Measurements from ENCODE around the gene MS4A6A.

MS4A6A gene

GRCh38 chr11:60221181-60221580 is 38.3 kb upstream of the MS4A6A start:
- TF ChIP-seq TAF1 (IDR thresholded peaks at IDR 0.05; ENCODE audit: borderline replicate concordance, insufficient read depth, low read length) (no peak), POLR2AphosphoS5 (IDR thresholded peaks at IDR 0.05; ENCODE audit: low read depth, low read length) (no peak), REST (IDR thresholded peaks at IDR 0.05; ENCODE audit: insufficient read depth in 1 of 2, low read depth in 2 of 2, low read length in 2 of 2) (no peak), FOXP2 (optimal IDR thresholded peaks at IDR 0.05; ENCODE audit: borderline replicate concordance, extremely low read depth, extremely low read length, insufficient read depth) (no peak), SIN3A (IDR thresholded peaks at IDR 0.05; ENCODE audit: borderline replicate concordance, insufficient read depth, low read length) (no peak)

- no peak for TF ChIP-seq FOXP2 (optimal IDR thresholded peaks at IDR 0.05; ENCODE audit: borderline replicate concordance, extremely low read depth, extremely low read length, insufficient read depth)
- no peak for TF ChIP-seq TAF1 (IDR thresholded peaks at IDR 0.05; ENCODE audit: borderline replicate concordance, insufficient read depth, low read length)
- no peak for TF ChIP-seq POLR2AphosphoS5 (IDR thresholded peaks at IDR 0.05; ENCODE audit: low read depth, low read length)
- TF ChIP-seq REST (IDR thresholded peaks at IDR 0.05; ENCODE audit: insufficient read depth in 1 of 2, low read depth in 2 of 2, low read length in 2 of 2): no peak
- TF ChIP-seq SIN3A (IDR thresholded peaks at IDR 0.05; ENCODE audit: borderline replicate concordance, insufficient read depth, low read length): no peak
Measured at GRCh38 chr11:60214386-60214785, 31.5 kb upstream of the MS4A6A start.

GRCh38 chr11:60211206-60211605 is 28.3 kb upstream of the MS4A6A start:
- TF ChIP-seq SIN3A (IDR thresholded peaks at IDR 0.05; ENCODE audit: borderline replicate concordance, insufficient read depth, low read length) (no peak), POLR2AphosphoS5 (IDR thresholded peaks at IDR 0.05; ENCODE audit: low read depth, low read length) (no peak), TAF1 (IDR thresholded peaks at IDR 0.05; ENCODE audit: borderline replicate concordance, insufficient read depth, low read length) (no peak), REST (IDR thresholded peaks at IDR 0.05; ENCODE audit: insufficient read depth in 1 of 2, low read depth in 2 of 2, low read length in 2 of 2) (no peak), FOXP2 (optimal IDR thresholded peaks at IDR 0.05; ENCODE audit: borderline replicate concordance, extremely low read depth, extremely low read length, insufficient read depth) (no peak)

- TF ChIP-seq SIN3A (IDR thresholded peaks at IDR 0.05; ENCODE audit: borderline replicate concordance, insufficient read depth, low read length): no peak
- no peak for TF ChIP-seq REST (IDR thresholded peaks at IDR 0.05; ENCODE audit: insufficient read depth in 1 of 2, low read depth in 2 of 2, low read length in 2 of 2)
- no peak for TF ChIP-seq TAF1 (IDR thresholded peaks at IDR 0.05; ENCODE audit: borderline replicate concordance, insufficient read depth, low read length)
- TF ChIP-seq POLR2AphosphoS5 (IDR thresholded peaks at IDR 0.05; ENCODE audit: low read depth, low read length): no peak
- TF ChIP-seq FOXP2 (optimal IDR thresholded peaks at IDR 0.05; ENCODE audit: borderline replicate concordance, extremely low read depth, extremely low read length, insufficient read depth): no peak
Measured at GRCh38 chr11:60209977-60210376, 27.1 kb upstream of the MS4A6A start.

GRCh38 chr11:60208951-60209350 is 26.1 kb upstream of the MS4A6A start:
- TF ChIP-seq POLR2AphosphoS5 (IDR thresholded peaks at IDR 0.05; ENCODE audit: low read depth, low read length) (no peak), SIN3A (IDR thresholded peaks at IDR 0.05; ENCODE audit: borderline replicate concordance, insufficient read depth, low read length) (no peak), REST (IDR thresholded peaks at IDR 0.05; ENCODE audit: insufficient read depth in 1 of 2, low read depth in 2 of 2, low read length in 2 of 2) (no peak), TAF1 (IDR thresholded peaks at IDR 0.05; ENCODE audit: borderline replicate concordance, insufficient read depth, low read length) (no peak), FOXP2 (optimal IDR thresholded peaks at IDR 0.05; ENCODE audit: borderline replicate concordance, extremely low read depth, extremely low read length, insufficient read depth) (no peak)
